Hepatocyte (in vitro differentiated cells): ENCODE data around the gene ELF5. TPM values are rescaled to one million over a fixed set of nuclear protein-coding genes. Genes with fewer than 3 reads are reported as not detected.

Source experiments
- DNase-seq: peaks from one replicate; pipeline ENCODE4 v3.0.0-alpha.2; 2016; ENCODE audit warnings: low spot score
- H2AFZ ChIP-seq: fragments of 200-600 bp; sonication (generic); 2 replicates; pipeline ENCODE4 v1.6.0; 2016; ENCODE audit warnings: antibody characterized with exemption, mild to moderate bottlenecking
- H3K27ac ChIP-seq: fragments of 200-600 bp; sonication (generic); 2 replicates; pipeline ENCODE4 v1.5.1; 2016; ENCODE audit warnings: mild to moderate bottlenecking
- H3K27me3 ChIP-seq: fragments of 200-600 bp; sonication (generic); 2 replicates; pipeline ENCODE4 v1.6.1; 2016
- H3K36me3 ChIP-seq: fragments of 200-600 bp; sonication (generic); replicated peaks from 2 replicates; pipeline ENCODE4 v1.5.1; 2016; ENCODE audit warnings: low read depth; ENCODE audit not compliant: insufficient read depth
- H3K4me1 ChIP-seq: fragments of 200-600 bp; sonication (generic); 2 replicates; pipeline ENCODE4 v1.5.1; 2016; ENCODE audit warnings: mild to moderate bottlenecking, moderate library complexity; ENCODE audit not compliant: insufficient read depth
- H3K4me2 ChIP-seq: fragments of 200-600 bp; sonication (generic); 2 replicates; pipeline ENCODE4 v1.6.0; 2016
- H3K4me3 ChIP-seq: fragments of 200-600 bp; sonication (generic); 2 replicates; pipeline ENCODE4 v1.5.1; 2016; ENCODE audit warnings: mild to moderate bottlenecking
- H3K79me2 ChIP-seq: fragments of 200-600 bp; sonication (generic); 2 replicates; pipeline ENCODE4 v1.6.0; 2017; ENCODE audit warnings: mild to moderate bottlenecking
- H3K9me2 ChIP-seq: fragments of 200-600 bp; sonication (generic); replicated peaks from 2 replicates; pipeline ENCODE4 v1.6.0; 2017; ENCODE audit warnings: mild to moderate bottlenecking; ENCODE audit not compliant: insufficient read depth
- H3K9me3 ChIP-seq: fragments of 200-600 bp; sonication (generic); 2 replicates; pipeline ENCODE4 v1.5.1; 2016; ENCODE audit warnings: low read depth, mild to moderate bottlenecking
- H4K20me1 ChIP-seq: fragments of 200-600 bp; sonication (generic); 2 replicates; pipeline ENCODE4 v1.6.0; 2016; ENCODE audit warnings: mild to moderate bottlenecking; ENCODE audit not compliant: insufficient read depth, poor library complexity, severe bottlenecking
- EZH2 ChIP-seq: fragments of 200-600 bp; sonication (generic); IDR thresholded peaks from 2 replicates; pipeline ENCODE4 v1.6.1; 2016; ENCODE audit warnings: antibody characterized with exemption, mild to moderate bottlenecking, borderline replicate concordance
- EZH2phosphoT487 ChIP-seq: fragments of 200-600 bp; sonication (generic); IDR thresholded peaks from one replicate; pipeline ENCODE4 v1.6.1; 2018; ENCODE audit warnings: antibody characterized with exemption, mild to moderate bottlenecking, low read depth, moderate library complexity; ENCODE audit not compliant: unreplicated experiment, severe bottlenecking
- WGBS: methylation state at CpG from one replicate; pipeline ENCODE4 v1.1.6; 2016; ENCODE audit warnings: low lambda C conversion rate; ENCODE audit errors: missing lambda C conversion rate; 5-methylcytosine and 5-hydroxymethylcytosine counted together
- polyA plus RNA-seq: library from polyadenylated mRNA; unstranded; fragments of >200 nt; fragmentation: Nextera tagmentation; extraction: Ambion mirVana; gene quantifications from 2 replicates; pipeline ENCODE4 v1.2.1, GENCODE V29; 2016
- total RNA-seq: library from RNA; depleted of rRNA; stranded (reverse); fragments of >200 nt; gene quantifications from 2 replicates; pipeline ENCODE4 v1.2.3, GENCODE V29; 2014
- TF ChIP-seq, protein P1 (sequence below): fragments of 200-600 bp; sonication (generic); IDR thresholded peaks from 2 replicates; pipeline ENCODE4 v1.5.1; 2016; ENCODE audit warnings: antibody characterized with exemption, mild to moderate bottlenecking; ENCODE audit not compliant: poor library complexity

ELF5 gene
- total and polyA plus RNA-seq, 2 experiments from 2014 or later: 0.50 to 0.53 TPM

DNA sequence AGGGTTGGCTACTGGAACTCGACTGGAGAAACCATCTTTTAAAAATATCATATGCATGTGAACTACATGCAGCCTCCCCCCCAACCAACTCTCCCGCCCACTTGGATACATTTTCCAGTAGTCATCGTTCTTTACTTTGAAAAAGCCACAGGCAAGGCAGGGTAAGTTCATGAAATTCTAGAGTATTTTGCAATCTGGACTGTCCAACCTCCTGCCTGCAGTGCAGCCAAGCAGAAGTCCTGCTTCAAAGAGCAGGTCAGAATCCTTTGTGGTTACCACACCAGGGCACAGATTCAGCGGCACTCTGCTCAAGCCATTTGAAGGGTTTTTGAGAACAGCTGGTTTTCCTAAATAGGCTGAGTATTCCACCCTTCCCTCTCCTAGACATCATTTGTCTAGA lies 12.1 kb downstream of the ELF5 start:
- no peaks in the 10 kb centered on the region for H3K4me1 ChIP-seq
- 66% methylated on average over 3 of the region's 4 CpGs for WGBS
- H3K27me3 ChIP-seq: no peaks in the 10 kb centered on the region

DNA sequence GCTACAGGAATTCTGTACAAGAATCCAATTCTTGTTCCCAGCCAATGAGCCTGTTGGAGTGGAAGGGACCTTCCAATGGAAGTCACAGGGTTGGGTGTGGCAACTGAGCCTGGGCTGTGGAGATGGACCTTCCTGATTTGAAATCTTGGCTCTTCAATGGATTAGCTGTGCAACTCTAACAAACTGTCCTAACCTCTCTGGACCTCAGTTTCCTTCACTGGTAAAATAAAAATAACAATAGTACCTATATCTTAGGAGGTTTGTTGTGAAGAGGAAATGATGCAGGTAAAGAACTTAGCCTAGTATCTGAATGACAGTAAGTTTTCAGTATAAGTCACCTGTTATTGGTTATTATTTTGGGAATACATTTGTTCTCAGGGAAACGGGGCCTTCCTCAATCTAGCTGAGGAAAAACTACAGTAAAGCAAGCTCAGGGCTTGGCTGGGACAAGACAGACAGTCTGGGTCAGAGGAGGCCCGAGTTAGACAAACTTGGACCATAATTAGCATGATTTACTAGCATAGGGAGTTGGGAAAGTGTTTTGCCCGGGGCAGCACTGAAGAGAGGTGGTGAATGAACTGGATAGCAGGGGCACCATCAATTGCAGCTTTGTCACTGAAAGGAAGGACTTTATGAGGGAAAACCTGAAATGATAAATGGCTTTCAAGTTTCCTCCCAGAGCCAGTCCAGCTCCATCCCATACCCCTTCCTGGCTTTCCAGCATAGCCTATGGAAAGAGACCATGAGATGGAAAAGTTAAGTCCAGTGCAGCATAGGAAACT lies 13.7 kb downstream of the ELF5 start:
- Histone ChIP-seq H3K27ac (no peak overlapping the region), H4K20me1 (no peaks in the 10 kb centered on the region), H3K4me1 (no peaks in the 10 kb centered on the region), H3K9me2 (no peaks in the 10 kb centered on the region), H2AFZ (no peak overlapping the region), H3K4me3 (no peak overlapping the region), H3K9me3 (no peaks in the 10 kb centered on the region), H3K79me2 (no peaks in the 10 kb centered on the region), H3K36me3 (no peaks in the 10 kb centered on the region), H3K4me2 (no peak overlapping the region), H3K27me3 (no peaks in the 10 kb centered on the region)
- 80% methylated on average over 3 of the region's 3 CpGs for WGBS
- TF ChIP-seq EZH2phosphoT487 (no peak), EZH2 (no peak)
- TF ChIP-seq, protein P1, sequence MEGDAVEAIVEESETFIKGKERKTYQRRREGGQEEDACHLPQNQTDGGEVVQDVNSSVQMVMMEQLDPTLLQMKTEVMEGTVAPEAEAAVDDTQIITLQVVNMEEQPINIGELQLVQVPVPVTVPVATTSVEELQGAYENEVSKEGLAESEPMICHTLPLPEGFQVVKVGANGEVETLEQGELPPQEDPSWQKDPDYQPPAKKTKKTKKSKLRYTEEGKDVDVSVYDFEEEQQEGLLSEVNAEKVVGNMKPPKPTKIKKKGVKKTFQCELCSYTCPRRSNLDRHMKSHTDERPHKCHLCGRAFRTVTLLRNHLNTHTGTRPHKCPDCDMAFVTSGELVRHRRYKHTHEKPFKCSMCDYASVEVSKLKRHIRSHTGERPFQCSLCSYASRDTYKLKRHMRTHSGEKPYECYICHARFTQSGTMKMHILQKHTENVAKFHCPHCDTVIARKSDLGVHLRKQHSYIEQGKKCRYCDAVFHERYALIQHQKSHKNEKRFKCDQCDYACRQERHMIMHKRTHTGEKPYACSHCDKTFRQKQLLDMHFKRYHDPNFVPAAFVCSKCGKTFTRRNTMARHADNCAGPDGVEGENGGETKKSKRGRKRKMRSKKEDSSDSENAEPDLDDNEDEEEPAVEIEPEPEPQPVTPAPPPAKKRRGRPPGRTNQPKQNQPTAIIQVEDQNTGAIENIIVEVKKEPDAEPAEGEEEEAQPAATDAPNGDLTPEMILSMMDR: no peak
- no peak for DNase-seq

More for the DNA sequence above, 12.1 kb downstream of the ELF5 start:
- Histone ChIP-seq H3K27ac (no peak overlapping the region), H3K36me3 (no peaks in the 10 kb centered on the region), H2AFZ (no peak overlapping the region), H3K9me3 (no peaks in the 10 kb centered on the region), H3K79me2 (no peaks in the 10 kb centered on the region), H3K4me2 (no peak overlapping the region), H4K20me1 (no peaks in the 10 kb centered on the region), H3K4me3 (no peak overlapping the region), H3K9me2 (no peaks in the 10 kb centered on the region)
- peak; percentile 46 for DNase-seq
- TF ChIP-seq EZH2: no peak
- TF ChIP-seq EZH2phosphoT487: no peak
- TF ChIP-seq, protein P1: no peak

DNA sequence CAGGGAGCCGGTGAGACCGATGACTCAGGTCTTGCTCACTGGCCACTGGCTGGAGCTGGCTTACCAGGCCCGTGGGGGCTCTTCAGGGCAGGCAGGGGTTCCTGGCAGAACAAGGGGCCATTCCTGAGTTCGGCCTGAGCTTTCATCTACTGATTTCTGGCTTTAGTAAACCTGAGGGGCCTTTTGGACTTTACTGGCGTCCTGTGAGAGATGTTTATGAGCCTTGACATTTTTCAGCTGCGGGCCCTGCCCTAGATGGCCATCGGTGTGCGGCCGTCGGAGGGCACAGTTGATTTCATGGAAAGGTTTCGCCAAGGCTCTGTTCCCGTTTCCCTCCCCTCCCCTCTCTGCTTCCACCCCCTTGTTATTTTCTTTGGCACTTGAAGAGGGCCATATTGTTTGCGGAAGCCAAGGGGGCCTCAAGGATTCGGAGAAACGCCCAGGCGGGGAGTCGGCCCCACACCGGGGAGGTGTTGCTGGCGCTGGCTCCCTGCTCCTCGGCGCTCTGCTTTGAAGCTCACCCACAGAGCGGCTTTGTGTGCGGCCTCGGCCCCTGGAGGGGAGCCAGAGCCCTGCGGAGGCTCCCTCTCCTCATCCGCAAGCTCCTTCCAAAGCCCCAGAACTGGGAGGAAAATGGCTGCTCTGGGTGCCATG lies 17.7 kb downstream of the ELF5 start:
- TF ChIP-seq, protein P1: no peak
- TF ChIP-seq EZH2 (no peak), EZH2phosphoT487 (no peak)
- no peak for DNase-seq
- 85% methylated on average over 26 of the region's 26 CpGs for WGBS
- Histone ChIP-seq H3K4me3 (no peak overlapping the region), H4K20me1 (no peaks in the 10 kb centered on the region), H3K27ac (no peak overlapping the region), H3K9me2 (no peaks in the 10 kb centered on the region), H3K36me3 (no peaks in the 10 kb centered on the region), H3K4me2 (no peak overlapping the region), H2AFZ (no peak overlapping the region), H3K27me3 (no peaks in the 10 kb centered on the region), H3K79me2 (no peaks in the 10 kb centered on the region), H3K9me3 (no peaks in the 10 kb centered on the region), H3K4me1 (no peaks in the 10 kb centered on the region)
